GM19467 (cell line): ENCODE measurements around the gene BIVM.

Source experiments
- ATAC-seq: cut with Tn5 transposase; IDR thresholded peaks from one replicate; pipeline ENCODE4 v1.9.1; 2021; ENCODE audit warnings: mild to moderate bottlenecking, moderate library complexity; ENCODE audit not compliant: unreplicated experiment

Gene BIVM

GRCh38 chr13:102877303-102877702 lies 78.4 kb downstream of the BIVM start:
- no peak for ATAC-seq

DNA sequence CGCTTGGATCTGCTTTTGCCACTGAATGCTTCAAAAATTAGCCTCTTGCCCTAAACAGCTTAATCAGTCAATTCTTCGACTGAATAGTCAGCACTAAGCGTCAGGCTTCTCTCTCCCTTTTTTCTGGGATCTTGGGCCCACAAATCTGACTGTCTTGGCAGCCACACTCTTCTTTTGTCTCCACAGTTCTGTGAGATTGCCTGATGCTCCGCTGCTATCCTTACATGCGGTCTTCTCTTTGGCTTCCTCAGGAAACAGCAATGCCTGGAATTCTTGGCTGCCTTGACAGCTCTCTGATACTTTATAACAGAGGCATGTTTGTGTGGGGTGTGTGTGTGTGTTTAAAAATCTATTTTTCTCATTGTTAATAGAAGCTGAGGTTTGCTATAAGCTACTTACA lies 79.6 kb downstream of the BIVM start:
- no peak for ATAC-seq

GRCh38 chr13:102879793-102880499 lies 81.0 kb downstream of the BIVM start:
- ATAC-seq: no peak

- ATAC-seq: no peak
These were observed 83.1 kb downstream of the BIVM start for GRCh38 chr13:102881819-102882686.
